ENCODE data around the gene SOCS2.

The SOCS2 gene

GRCh38 chr12:93578221-93578620 is 5.7 kb downstream of the SOCS2 start:
- Histone ChIP-seq H3K4me1 (ENCODE audit: control insufficient read depth in 1 of 2, insufficient read depth in 2 of 2, low read length in 2 of 2) (peaks cover under 1 to 8% of the 10 kb centered on the region in 2 donors), H3K27ac (ENCODE audit: low read depth, low read length) (no peak overlapping the region), H3K4me3 (ENCODE audit: low read depth in 1 of 2, low read length in 2 of 2) (no peak overlapping the region), H3K9ac (ENCODE audit: low read depth in 1 of 2, low read length in 2 of 2) (no peak overlapping the region), H3K9me3 (ENCODE audit: control insufficient read depth in 1 of 2, low read length in 2 of 2) (no peaks in the 10 kb centered on the region), H3K27me3 (ENCODE audit: control insufficient read depth in 1 of 2, insufficient read depth in 2 of 2, low read length in 2 of 2) (no peaks in the 10 kb centered on the region), H3K36me3 (ENCODE audit: control insufficient read depth in 1 of 2, insufficient read depth in 2 of 2, low read length in 2 of 2) (peaks cover 7 to 10% of the 10 kb centered on the region in 2 donors)

DNA sequence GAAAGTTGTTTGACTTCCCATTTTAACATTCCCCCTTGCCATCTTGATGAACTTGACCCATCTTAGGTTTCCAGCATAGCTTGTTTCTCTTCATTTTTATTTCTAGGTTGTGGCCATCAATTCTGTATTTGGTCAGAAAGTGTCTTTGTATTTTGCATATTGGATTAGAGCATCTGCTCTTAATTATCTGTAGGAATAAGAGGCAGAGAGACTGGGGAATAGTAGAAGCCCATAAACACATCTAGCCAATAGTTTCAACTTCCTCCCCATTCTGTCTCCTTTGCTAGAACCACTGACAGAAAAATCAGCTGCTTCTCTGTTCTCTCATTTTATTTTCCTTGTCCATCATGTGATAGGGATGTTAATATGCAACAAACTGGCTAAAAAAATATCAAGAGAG is 8.2 kb downstream of the SOCS2 start:
- Histone ChIP-seq H3K36me3 (ENCODE audit: control insufficient read depth in 1 of 2, insufficient read depth in 2 of 2, low read length in 2 of 2) (peaks cover 2 to 4% of the 10 kb centered on the region in 2 donors), H3K9me3 (ENCODE audit: control insufficient read depth in 1 of 2, low read length in 2 of 2) (no peaks in the 10 kb centered on the region), H3K4me3 (ENCODE audit: low read depth in 1 of 2, low read length in 2 of 2) (no peak overlapping the region), H3K27ac (ENCODE audit: low read depth, low read length) (no peak overlapping the region), H3K27me3 (ENCODE audit: control insufficient read depth in 1 of 2, insufficient read depth in 2 of 2, low read length in 2 of 2) (no peaks in the 10 kb centered on the region), H3K4me1 (ENCODE audit: control insufficient read depth in 1 of 2, insufficient read depth in 2 of 2, low read length in 2 of 2) (no peaks in the 10 kb centered on the region), H3K9ac (ENCODE audit: low read depth in 1 of 2, low read length in 2 of 2) (no peak overlapping the region)

DNA sequence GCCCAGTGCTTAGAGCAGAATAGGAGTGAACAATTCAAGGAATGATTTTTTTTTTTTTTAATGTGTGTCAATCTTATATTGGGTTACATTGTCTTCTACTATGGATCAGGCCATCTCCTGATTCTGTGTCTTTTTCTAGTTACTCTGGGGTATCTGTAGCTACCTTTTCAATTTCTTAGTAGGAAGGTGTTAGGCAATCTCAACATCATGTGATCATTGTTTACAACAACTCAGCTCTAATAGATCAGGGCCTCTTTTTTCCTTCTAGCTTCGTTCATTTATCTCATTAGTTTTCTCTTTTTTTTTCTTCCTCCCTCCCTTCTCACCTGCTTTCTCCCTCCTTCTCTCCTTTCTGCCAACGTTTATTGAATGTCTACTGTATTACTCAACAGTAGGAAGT is 8.9 kb downstream of the SOCS2 start:
- Histone ChIP-seq H3K9ac (ENCODE audit: low read depth in 1 of 2, low read length in 2 of 2) (no peak overlapping the region), H3K4me3 (ENCODE audit: low read depth in 1 of 2, low read length in 2 of 2) (no peak overlapping the region), H3K4me1 (ENCODE audit: control insufficient read depth in 1 of 2, insufficient read depth in 2 of 2, low read length in 2 of 2) (no peaks in the 10 kb centered on the region), H3K27me3 (ENCODE audit: control insufficient read depth in 1 of 2, insufficient read depth in 2 of 2, low read length in 2 of 2) (no peaks in the 10 kb centered on the region), H3K36me3 (ENCODE audit: control insufficient read depth in 1 of 2, insufficient read depth in 2 of 2, low read length in 2 of 2) (no peaks in the 10 kb centered on the region), H3K9me3 (ENCODE audit: control insufficient read depth in 1 of 2, low read length in 2 of 2) (no peaks in the 10 kb centered on the region), H3K27ac (ENCODE audit: low read depth, low read length) (no peak overlapping the region)

- H3K4me3 ChIP-seq (ENCODE audit: low read depth in 1 of 2, low read length in 2 of 2) = no peak overlapping the region
- H3K36me3 ChIP-seq (ENCODE audit: control insufficient read depth in 1 of 2, insufficient read depth in 2 of 2, low read length in 2 of 2) = no peaks in the 10 kb centered on the region
- H3K9me3 ChIP-seq (ENCODE audit: control insufficient read depth in 1 of 2, low read length in 2 of 2) = no peaks in the 10 kb centered on the region
- H3K9ac ChIP-seq (ENCODE audit: low read depth in 1 of 2, low read length in 2 of 2) = no peak overlapping the region
- H3K27me3 ChIP-seq (ENCODE audit: control insufficient read depth in 1 of 2, insufficient read depth in 2 of 2, low read length in 2 of 2) = no peaks in the 10 kb centered on the region
- no peaks in the 10 kb centered on the region for H3K4me1 ChIP-seq (ENCODE audit: control insufficient read depth in 1 of 2, insufficient read depth in 2 of 2, low read length in 2 of 2)
- H3K27ac ChIP-seq (ENCODE audit: low read depth, low read length) = no peak overlapping the region
Observed at GRCh38 chr12:93582351-93582750, 9.9 kb downstream of the SOCS2 start.

- no peaks in the 10 kb centered on the region for H3K27me3 ChIP-seq (ENCODE audit: control insufficient read depth in 1 of 2, insufficient read depth in 2 of 2, low read length in 2 of 2)
- H3K9ac ChIP-seq (ENCODE audit: low read depth in 1 of 2, low read length in 2 of 2) = no peak overlapping the region
- H3K4me3 ChIP-seq (ENCODE audit: low read depth in 1 of 2, low read length in 2 of 2) = no peak overlapping the region
Observed at GRCh38 chr12:93583627-93584392, 11.3 kb downstream of the SOCS2 start.

DNA sequence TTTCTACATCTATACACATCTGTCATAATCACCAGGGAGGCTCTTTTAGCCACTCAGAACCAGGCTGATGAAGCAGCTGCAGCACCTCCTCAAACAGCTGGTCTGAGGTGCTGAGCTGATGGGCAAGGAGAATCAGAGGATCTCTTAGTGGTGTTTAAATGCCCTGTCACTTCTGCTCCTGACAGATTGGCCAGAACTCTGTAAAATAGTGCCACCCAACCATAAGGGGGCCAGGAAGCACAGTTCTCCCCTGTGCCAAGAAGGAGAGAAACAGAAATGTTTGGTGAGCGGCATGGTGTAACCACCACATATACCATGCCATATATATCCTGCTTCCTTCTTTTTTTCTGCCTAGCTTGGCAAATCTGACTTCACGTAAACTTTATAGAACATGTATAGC is 12.8 kb downstream of the SOCS2 start:
- Histone ChIP-seq H3K27ac (ENCODE audit: low read depth, low read length) (no peak overlapping the region), H3K9me3 (ENCODE audit: control insufficient read depth in 1 of 2, low read length in 2 of 2) (no peaks in the 10 kb centered on the region), H3K27me3 (ENCODE audit: control insufficient read depth in 1 of 2, insufficient read depth in 2 of 2, low read length in 2 of 2) (no peaks in the 10 kb centered on the region), H3K9ac (ENCODE audit: low read depth in 1 of 2, low read length in 2 of 2) (no peak overlapping the region), H3K36me3 (ENCODE audit: control insufficient read depth in 1 of 2, insufficient read depth in 2 of 2, low read length in 2 of 2) (no peaks in the 10 kb centered on the region), H3K4me1 (ENCODE audit: control insufficient read depth in 1 of 2, insufficient read depth in 2 of 2, low read length in 2 of 2) (no peaks in the 10 kb centered on the region), H3K4me3 (ENCODE audit: low read depth in 1 of 2, low read length in 2 of 2) (no peak overlapping the region)

More at GRCh38 chr12:93583627-93584392, 11.3 kb downstream of the SOCS2 start:
- no peaks in the 10 kb centered on the region for H3K36me3 ChIP-seq (ENCODE audit: control insufficient read depth in 1 of 2, insufficient read depth in 2 of 2, low read length in 2 of 2)
- H3K27ac ChIP-seq (ENCODE audit: low read depth, low read length) = no peak overlapping the region
- H3K4me1 ChIP-seq (ENCODE audit: control insufficient read depth in 1 of 2, insufficient read depth in 2 of 2, low read length in 2 of 2) = no peaks in the 10 kb centered on the region
- no peaks in the 10 kb centered on the region for H3K9me3 ChIP-seq (ENCODE audit: control insufficient read depth in 1 of 2, low read length in 2 of 2)

DNA sequence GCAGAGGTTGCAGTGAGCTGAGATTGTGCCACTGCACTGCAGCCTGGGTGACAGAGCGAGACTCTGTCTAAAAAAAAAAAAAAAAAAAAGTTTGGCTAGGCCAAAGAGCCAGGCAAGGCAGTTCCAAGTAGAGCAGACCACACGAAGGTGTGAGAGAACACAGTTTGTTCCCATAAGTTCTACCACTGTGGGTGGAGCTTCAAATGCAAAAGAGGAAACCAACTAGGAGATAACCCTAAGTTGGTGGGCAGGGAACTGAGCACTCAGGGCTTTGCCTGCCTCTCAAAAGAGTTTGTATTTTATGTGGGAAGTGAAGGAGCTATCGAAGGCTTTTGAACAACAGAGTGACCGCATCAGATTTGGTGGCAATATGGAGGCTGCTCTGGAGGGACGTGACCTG is 15.1 kb downstream of the SOCS2 start:
- Histone ChIP-seq H3K9ac (ENCODE audit: low read depth in 1 of 2, low read length in 2 of 2) (no peak overlapping the region), H3K27me3 (ENCODE audit: control insufficient read depth in 1 of 2, insufficient read depth in 2 of 2, low read length in 2 of 2) (no peaks in the 10 kb centered on the region), H3K4me3 (ENCODE audit: low read depth in 1 of 2, low read length in 2 of 2) (no peak overlapping the region), H3K4me1 (ENCODE audit: control insufficient read depth in 1 of 2, insufficient read depth in 2 of 2, low read length in 2 of 2) (no peaks in the 10 kb centered on the region), H3K36me3 (ENCODE audit: control insufficient read depth in 1 of 2, insufficient read depth in 2 of 2, low read length in 2 of 2) (no peaks in the 10 kb centered on the region), H3K9me3 (ENCODE audit: control insufficient read depth in 1 of 2, low read length in 2 of 2) (no peaks in the 10 kb centered on the region), H3K27ac (ENCODE audit: low read depth, low read length) (no peak overlapping the region)

DNA sequence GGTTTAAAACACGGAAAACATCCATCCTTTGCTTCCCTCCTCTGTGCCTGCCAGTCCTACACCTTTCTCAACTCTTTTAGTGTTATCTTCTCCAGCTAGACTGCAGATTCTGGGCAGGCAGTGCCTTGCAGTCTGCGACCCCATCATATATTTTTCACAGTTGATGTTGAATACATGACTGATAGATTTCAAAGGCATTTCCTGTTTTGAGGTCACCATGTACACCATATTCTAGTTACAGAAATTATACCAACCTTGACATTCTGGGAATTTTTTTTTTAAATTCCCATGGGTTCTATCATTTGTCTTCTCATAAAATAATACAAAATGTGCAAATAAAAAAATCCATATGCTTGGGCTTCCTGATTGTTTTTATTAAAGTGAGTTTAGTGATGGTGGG is 16.6 kb downstream of the SOCS2 start:
- H3K27ac ChIP-seq (ENCODE audit: low read depth, low read length) = no peak overlapping the region
- no peaks in the 10 kb centered on the region for H3K27me3 ChIP-seq (ENCODE audit: control insufficient read depth in 1 of 2, insufficient read depth in 2 of 2, low read length in 2 of 2)
- H3K4me3 ChIP-seq (ENCODE audit: low read depth in 1 of 2, low read length in 2 of 2) = no peak overlapping the region
- no peaks in the 10 kb centered on the region for H3K9me3 ChIP-seq (ENCODE audit: control insufficient read depth in 1 of 2, low read length in 2 of 2)
- no peaks in the 10 kb centered on the region for H3K36me3 ChIP-seq (ENCODE audit: control insufficient read depth in 1 of 2, insufficient read depth in 2 of 2, low read length in 2 of 2)
- no peaks in the 10 kb centered on the region for H3K4me1 ChIP-seq (ENCODE audit: control insufficient read depth in 1 of 2, insufficient read depth in 2 of 2, low read length in 2 of 2)
- H3K9ac ChIP-seq (ENCODE audit: low read depth in 1 of 2, low read length in 2 of 2) = no peak overlapping the region

DNA sequence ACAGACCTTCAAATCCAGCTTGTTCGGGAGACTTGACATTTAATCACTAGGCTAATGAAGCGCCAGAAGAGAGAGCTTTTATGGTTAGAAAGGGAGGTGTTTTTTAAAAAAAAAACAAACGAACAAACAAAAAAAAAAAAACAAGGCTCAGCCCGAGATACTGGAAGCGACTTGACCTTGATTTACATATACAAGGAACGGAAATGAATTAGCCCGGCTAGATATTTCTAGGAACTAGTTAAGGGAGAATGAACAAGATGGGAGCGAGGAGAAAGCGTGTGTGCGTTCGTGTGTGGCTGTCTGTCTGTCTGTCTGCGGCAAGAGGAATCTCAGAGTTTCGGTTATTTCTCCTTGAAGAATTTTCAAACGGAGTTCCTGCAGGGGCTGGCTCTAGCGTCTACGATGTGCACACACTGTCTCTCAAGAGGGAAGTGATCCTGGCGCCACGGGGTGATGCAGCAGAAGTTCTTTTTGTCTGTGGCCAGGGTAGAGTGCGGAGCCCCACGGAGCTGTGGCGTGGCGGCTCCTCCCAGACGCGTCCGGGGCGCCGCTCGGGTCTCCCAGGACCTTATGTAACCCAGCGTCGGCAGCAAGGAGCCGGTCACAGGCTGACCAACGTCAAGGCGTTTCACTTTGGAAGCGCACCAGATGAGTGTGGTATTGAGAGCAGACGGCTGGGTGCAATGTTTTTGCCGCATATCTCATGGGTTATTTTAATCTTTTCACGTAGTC is 18.8 kb downstream of the SOCS2 start:
- Histone ChIP-seq H3K27me3 (ENCODE audit: control insufficient read depth in 1 of 2, insufficient read depth in 2 of 2, low read length in 2 of 2) (no peaks in the 10 kb centered on the region), H3K27ac (ENCODE audit: low read depth, low read length) (peak overlapping the region; percentile 80), H3K4me1 (ENCODE audit: control insufficient read depth in 1 of 2, insufficient read depth in 2 of 2, low read length in 2 of 2) (no peaks in the 10 kb centered on the region), H3K36me3 (ENCODE audit: control insufficient read depth in 1 of 2, insufficient read depth in 2 of 2, low read length in 2 of 2) (no peaks in the 10 kb centered on the region), H3K9ac (ENCODE audit: low read depth in 1 of 2, low read length in 2 of 2) (peak overlapping the region; percentile 58 to 69), H3K9me3 (ENCODE audit: control insufficient read depth in 1 of 2, low read length in 2 of 2) (no peaks in the 10 kb centered on the region), H3K4me3 (ENCODE audit: low read depth in 1 of 2, low read length in 2 of 2) (peak overlapping the region; percentile 84 to 88)

DNA sequence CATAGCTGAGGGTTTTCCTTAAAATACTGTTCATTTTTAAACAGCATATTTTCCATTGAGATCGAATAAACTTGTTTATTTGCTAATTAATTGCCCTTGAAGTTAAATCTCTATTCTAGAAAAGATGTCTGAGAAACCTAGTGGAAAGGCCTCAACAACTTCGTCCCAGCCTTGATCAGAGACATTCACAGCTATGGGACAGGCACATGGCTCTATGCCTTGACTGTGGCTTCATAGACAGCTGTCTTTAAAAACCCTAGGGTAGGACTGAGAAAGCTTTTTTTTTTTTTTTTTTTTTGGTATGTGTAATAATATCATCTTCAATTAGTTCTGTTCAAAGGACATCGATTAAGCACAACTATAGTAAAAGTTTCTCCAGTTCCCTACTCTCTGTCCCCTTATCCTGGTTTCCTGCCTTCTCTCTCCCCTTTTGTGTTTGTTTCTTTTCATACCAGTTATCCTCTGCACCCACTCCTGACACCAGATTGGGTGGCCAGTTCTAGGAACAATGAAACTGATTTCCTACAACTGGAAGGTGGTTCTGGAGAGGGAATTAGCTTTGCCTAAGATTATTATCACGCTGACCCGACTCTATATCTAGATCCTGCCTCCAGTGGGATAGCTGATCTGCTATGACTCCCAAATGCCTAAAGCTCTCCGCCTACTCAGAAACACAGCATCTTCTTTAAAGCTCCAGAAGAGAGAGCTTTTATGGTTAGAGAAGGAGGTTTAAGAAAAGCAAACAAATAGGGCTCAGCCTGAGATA is 20.3 kb downstream of the SOCS2 start:
- Histone ChIP-seq H3K4me1 (ENCODE audit: control insufficient read depth in 1 of 2, insufficient read depth in 2 of 2, low read length in 2 of 2) (no peaks in the 10 kb centered on the region), H3K36me3 (ENCODE audit: control insufficient read depth in 1 of 2, insufficient read depth in 2 of 2, low read length in 2 of 2) (no peaks in the 10 kb centered on the region), H3K27ac (ENCODE audit: low read depth, low read length) (no peak overlapping the region), H3K27me3 (ENCODE audit: control insufficient read depth in 1 of 2, insufficient read depth in 2 of 2, low read length in 2 of 2) (no peaks in the 10 kb centered on the region), H3K4me3 (ENCODE audit: low read depth in 1 of 2, low read length in 2 of 2) (no peak overlapping the region), H3K9me3 (ENCODE audit: control insufficient read depth in 1 of 2, low read length in 2 of 2) (no peaks in the 10 kb centered on the region), H3K9ac (ENCODE audit: low read depth in 1 of 2, low read length in 2 of 2) (no peak overlapping the region)

Measured in duodenal mucosa (tissue), 2 donors.